ENCODE measurements around the gene SPRR2D. TPM values are rescaled to one million over a fixed set of nuclear protein-coding genes. Genes with fewer than 3 reads are reported as not detected.

Gene SPRR2D
- total RNA-seq, 6 experiments from 2014 or later: not detected

DNA sequence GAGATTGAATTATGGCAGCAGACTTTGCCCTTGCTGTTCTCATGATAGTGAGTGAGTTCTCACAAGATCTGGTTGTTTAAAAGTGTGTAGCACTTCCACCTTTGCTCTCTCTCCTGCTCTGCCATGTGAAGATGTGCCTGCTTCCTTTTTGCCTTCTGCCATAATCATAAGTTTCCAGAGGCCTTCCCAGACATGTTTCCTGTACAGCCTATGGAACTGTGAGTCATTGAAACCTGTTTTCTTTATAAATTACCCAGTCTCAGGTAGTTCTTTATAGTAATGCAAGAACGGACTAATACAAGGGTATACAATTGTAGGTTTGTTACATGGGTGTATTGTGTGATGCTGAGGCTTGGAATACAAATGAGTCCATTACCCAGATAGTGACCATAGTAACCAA is 5.7 kb downstream of the SPRR2D start:
- Mint-ChIP-seq H3K4me3 (no peak overlapping the region), H3K27ac (no peak overlapping the region), H3K27me3 (ENCODE audit: insufficient read depth) (no peaks in the 10 kb centered on the region), H3K9me3 (peaks cover 10% of the 10 kb centered on the region; the same call in 1 of the 2 replicates), H3K4me1 (ENCODE audit: low read depth) (no peaks in the 10 kb centered on the region; the same call in 1 of the 2 replicates), H3K36me3 (ENCODE audit: low read depth) (no peaks in the 10 kb centered on the region)
- TF ChIP-seq CTCF (IDR thresholded peaks at IDR 0.05): no peak
- DNase-seq: no peak

GRCh38 chr1:153032677-153033308 is 8.1 kb downstream of the SPRR2D start:
- H3K4me3 Mint-ChIP-seq: no peak overlapping the region
- H3K36me3 Mint-ChIP-seq (ENCODE audit: low read depth): no peaks in the 10 kb centered on the region
- H3K4me1 Mint-ChIP-seq (ENCODE audit: low read depth): no peaks in the 10 kb centered on the region; the same call in 1 of the 2 replicates
- no peak overlapping the region for H3K27ac Mint-ChIP-seq
- peak; percentile 65 for DNase-seq
- H3K27me3 Mint-ChIP-seq (ENCODE audit: insufficient read depth): no peaks in the 10 kb centered on the region; the same call in 1 of the 2 replicates
- TF ChIP-seq CTCF (IDR thresholded peaks at IDR 0.05): peak; percentile 50; the same call in 1 of the 2 replicates
- peaks cover 21% of the 10 kb centered on the region; the same call in 1 of the 2 replicates for H3K9me3 Mint-ChIP-seq

GRCh38 chr1:153032073-153032472 is 8.8 kb downstream of the SPRR2D start:
- Mint-ChIP-seq H3K4me1 (ENCODE audit: low read depth) (no peaks in the 10 kb centered on the region; the same call in 1 of the 2 replicates), H3K4me3 (no peak overlapping the region), H3K9me3 (peaks cover 21% of the 10 kb centered on the region; the same call in 1 of the 2 replicates), H3K27ac (no peak overlapping the region), H3K27me3 (ENCODE audit: insufficient read depth) (no peaks in the 10 kb centered on the region; the same call in 1 of the 2 replicates), H3K36me3 (ENCODE audit: low read depth) (no peaks in the 10 kb centered on the region)
- no peak for DNase-seq
- TF ChIP-seq CTCF (IDR thresholded peaks at IDR 0.05): no peak

GRCh38 chr1:153030895-153031294 is 10.0 kb downstream of the SPRR2D start, which contains the start of gene SPRR1B:
Gene SPRR1B, plus strand, starts transcription at chr1:153031203. Its CDS starts 1,143 bp downstream, at chr1:153032346.
- Mint-ChIP-seq H3K9me3 (peaks cover 17% of the 10 kb centered on the region; the same call in 1 of the 2 replicates), H3K36me3 (ENCODE audit: low read depth) (no peaks in the 10 kb centered on the region), H3K27ac (no peak within 1 kb of the TSS), H3K4me1 (ENCODE audit: low read depth) (no peaks in the 10 kb centered on the region; the same call in 1 of the 2 replicates), H3K4me3 (no peak within 1 kb of the TSS), H3K27me3 (ENCODE audit: insufficient read depth) (no peaks in the 10 kb centered on the region; the same call in 1 of the 2 replicates)
- no peak for TF ChIP-seq CTCF (IDR thresholded peaks at IDR 0.05)
- DNase-seq: no peak

DNA sequence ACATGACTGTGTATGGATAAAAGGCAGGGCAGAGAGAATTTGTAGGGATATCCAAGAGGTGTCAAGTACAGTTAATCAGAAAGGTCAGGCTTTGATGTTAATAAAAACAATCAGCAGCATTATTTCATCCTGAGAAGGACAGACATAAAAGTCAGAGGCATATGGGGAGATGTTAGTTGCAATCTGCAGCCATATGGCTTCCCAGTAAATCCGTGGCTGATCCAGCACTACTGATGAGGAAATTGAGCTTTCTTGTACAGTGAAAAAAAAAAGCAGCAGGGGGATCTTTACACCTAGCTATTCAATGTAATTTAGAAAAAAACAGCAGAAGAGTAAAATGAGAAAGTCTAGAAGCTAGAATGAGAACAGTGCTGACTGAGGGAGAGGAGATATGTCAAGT is 12.2 kb downstream of the SPRR2D start:
- TF ChIP-seq CTCF (IDR thresholded peaks at IDR 0.05): no peak
- Mint-ChIP-seq H3K27me3 (ENCODE audit: insufficient read depth) (no peaks in the 10 kb centered on the region; the same call in none of the 2 replicates), H3K4me3 (no peak overlapping the region)

More for the DNA sequence above, 12.2 kb downstream of the SPRR2D start:
- Mint-ChIP-seq H3K36me3 (ENCODE audit: low read depth) (no peaks in the 10 kb centered on the region), H3K4me1 (ENCODE audit: low read depth) (no peaks in the 10 kb centered on the region; the same call in 1 of the 2 replicates), H3K9me3 (peaks cover 17% of the 10 kb centered on the region; the same call in 1 of the 2 replicates), H3K27ac (no peak overlapping the region)
- no peak for DNase-seq
